GM11168 (cell line): ENCODE data around the gene PPFIA4.
"Not testable (repeated sequence)": the region's sequence is repeated elsewhere in the genome, so short reads cannot be mapped to it uniquely, and the experiment has no call there.

Experiments used
- in situ Hi-C: fragments of 300-500 bp; cut with MboI; formaldehyde crosslinking; loops from one replicate; pipeline ENCODE4 v1.12.0; 2022; ENCODE audit warnings: low sequenced_read_pairs; ENCODE audit not compliant: unreplicated experiment

The PPFIA4 gene

DNA sequence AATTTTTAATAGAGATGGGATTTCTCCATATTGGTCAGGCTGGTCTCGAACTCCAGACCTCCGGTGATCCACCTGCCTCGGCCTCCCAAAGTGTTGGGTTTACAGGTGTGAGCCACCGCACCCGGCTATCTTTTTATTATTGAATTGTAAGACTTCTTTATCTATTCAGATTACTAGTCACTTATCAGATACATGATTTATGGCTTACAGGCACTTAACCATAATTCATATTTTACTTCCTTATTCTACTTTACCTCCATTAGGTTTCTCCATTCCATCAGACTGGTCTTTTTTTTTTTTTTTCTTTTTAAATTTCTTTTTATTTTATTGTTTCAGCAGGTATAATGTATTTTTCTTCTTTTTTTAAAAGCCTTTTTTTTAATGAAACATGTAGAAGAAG, 14.7 kb upstream of the PPFIA4 start:
- in situ Hi-C loops, result no loop called here

DNA sequence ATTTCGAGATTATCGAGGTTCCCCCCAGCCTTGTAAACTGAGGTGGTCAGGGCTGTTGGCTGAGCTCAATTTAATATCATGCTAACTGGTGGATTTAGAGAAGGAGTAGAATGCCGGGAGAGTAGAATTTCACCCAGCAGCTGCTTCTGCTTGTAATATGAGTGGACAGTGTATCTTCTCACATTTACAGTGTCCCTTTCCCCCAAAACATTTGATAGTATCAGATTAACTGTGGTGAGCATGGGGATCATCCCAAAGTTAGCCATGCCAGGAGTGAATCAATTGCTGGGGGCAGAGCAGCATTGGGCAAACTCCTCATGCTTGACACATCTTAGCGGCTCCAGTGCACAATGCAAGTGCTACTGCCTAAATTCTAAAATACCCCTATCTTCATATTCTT, 9.2 kb upstream of the PPFIA4 start:
- in situ Hi-C loops, result no loop called here

- in situ Hi-C loops, result no loop called here
These were observed 8.6 kb upstream of the PPFIA4 start for GRCh38 chr1:203017692-203018091.

- in situ Hi-C loops, result not testable (repeated sequence)
These were observed 3.4 kb upstream of the PPFIA4 start for GRCh38 chr1:203022855-203023254.

DNA sequence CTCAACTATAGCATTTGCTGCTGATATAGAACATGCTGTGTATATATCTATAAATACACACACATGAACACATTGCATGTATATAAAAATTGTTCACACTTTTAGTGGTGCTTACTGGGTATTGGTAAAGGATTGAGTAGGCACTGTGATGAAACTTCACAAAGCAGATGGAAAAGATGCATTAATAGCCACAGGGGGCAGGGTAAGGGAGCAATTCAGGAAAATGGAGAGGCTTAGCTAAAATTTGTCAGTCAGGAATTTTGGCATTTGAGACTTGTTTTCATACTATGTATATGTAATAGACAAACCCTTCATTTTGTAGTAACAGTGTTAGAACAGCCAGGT, 633 bp upstream of the PPFIA4 start:
- in situ Hi-C loops, result no loop called here

GRCh38 chr1:203026666-203027663, 674 bp downstream of the PPFIA4 start:
- in situ Hi-C loops, result no loop called here

DNA sequence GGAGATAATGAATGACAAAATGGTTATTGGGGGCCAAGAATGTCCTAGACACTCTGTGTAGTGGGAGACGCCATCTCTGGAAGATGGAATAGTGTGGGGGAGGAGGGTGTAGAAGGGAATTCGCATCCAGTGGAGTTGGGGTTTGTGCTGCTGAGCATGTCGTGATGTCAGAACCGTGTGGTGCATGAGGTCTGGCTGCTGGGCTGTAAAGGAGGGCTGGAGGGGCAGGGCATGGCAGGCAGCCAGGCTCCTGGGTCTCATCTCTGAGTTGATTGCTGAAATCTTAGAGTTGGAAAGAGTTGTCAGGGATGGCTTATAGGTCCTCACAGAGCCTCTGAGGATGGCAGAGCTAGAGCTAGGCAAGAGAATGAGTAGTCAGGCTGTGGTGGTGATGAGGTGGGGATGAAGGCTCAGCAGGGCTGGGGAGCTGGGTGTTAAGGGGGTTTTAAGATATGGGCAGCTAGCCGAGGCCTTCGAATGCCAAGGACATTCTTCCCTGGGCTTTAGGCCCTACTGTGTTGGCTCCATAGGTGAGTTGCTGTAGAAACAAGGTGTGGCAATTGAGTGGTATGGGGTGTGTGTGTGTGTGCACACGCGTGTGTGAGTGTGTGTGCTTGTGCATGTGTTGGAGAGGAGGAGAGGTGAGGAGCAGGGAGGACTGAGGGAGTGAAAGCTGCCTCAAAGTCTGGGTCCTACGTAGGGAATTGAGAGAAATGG, 1.9 kb downstream of the PPFIA4 start:
- in situ Hi-C loops, result no loop called here

- in situ Hi-C loops, result no loop called here
These were observed 2.7 kb downstream of the PPFIA4 start for GRCh38 chr1:203028784-203029553.

GRCh38 chr1:203031467-203031866, 5.2 kb downstream of the PPFIA4 start:
- in situ Hi-C loops, result loop anchor here (5.0 kb wide), 1 partner anchor 186 kb away; no protein-coding TSS in a partner anchor

GRCh38 chr1:203033287-203033686, 7.0 kb downstream of the PPFIA4 start:
- in situ Hi-C loops, result loop anchor here (5.0 kb wide), 1 partner anchor 184 kb away; no protein-coding TSS in a partner anchor

DNA sequence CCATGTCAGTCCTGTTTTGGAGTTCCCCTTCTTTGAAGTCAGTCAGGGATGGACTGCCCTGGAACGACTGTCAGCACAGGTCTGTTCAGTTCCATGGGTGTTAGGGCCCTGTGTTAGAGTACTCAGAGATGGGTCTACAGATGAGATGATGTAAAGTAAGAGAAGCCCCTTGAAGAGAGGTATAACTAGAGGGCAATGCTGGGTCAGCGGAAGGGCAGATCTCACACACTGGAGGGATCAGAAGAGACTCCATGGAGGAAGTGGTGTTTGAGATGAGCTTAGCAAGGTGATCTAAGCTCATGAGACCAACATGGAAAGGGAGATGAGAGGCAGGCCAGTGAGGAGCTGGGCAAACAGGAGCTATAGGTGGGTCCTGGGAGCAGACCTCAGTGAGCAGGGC, 7.6 kb downstream of the PPFIA4 start:
- in situ Hi-C loops, result loop anchor here (5.0 kb wide), 1 partner anchor 183 kb away; no protein-coding TSS in a partner anchor

GRCh38 chr1:203034422-203035110, 8.3 kb downstream of the PPFIA4 start:
- in situ Hi-C loops, result loop anchor here (5.0 kb wide), 1 partner anchor 183 kb away; no protein-coding TSS in a partner anchor

- in situ Hi-C loops, result no loop called here
These were observed 9.1 kb downstream of the PPFIA4 start for GRCh38 chr1:203035111-203036000.

DNA sequence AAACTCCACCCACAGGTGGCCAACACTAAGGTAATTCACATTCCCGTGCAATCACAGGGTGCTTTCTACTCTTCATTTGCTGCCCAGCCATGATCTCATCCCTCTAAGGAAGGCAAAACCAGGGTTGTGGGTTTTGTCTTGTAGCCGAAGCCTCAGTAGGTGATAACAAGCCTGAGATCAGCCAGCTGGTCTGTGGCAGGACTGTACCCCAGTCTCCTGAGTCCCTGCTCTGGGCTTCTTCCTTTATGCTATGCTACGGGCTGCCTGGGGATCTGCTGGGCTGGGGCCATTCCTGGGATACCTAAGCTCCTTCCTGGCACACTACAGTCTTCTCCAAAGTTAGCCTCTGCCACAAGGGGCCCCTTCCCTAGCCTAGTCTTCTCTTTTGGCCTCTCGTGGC, 9.8 kb downstream of the PPFIA4 start:
- in situ Hi-C loops, result no loop called here

GRCh38 chr1:203036537-203036936, 10.2 kb downstream of the PPFIA4 start:
- in situ Hi-C loops, result no loop called here

DNA sequence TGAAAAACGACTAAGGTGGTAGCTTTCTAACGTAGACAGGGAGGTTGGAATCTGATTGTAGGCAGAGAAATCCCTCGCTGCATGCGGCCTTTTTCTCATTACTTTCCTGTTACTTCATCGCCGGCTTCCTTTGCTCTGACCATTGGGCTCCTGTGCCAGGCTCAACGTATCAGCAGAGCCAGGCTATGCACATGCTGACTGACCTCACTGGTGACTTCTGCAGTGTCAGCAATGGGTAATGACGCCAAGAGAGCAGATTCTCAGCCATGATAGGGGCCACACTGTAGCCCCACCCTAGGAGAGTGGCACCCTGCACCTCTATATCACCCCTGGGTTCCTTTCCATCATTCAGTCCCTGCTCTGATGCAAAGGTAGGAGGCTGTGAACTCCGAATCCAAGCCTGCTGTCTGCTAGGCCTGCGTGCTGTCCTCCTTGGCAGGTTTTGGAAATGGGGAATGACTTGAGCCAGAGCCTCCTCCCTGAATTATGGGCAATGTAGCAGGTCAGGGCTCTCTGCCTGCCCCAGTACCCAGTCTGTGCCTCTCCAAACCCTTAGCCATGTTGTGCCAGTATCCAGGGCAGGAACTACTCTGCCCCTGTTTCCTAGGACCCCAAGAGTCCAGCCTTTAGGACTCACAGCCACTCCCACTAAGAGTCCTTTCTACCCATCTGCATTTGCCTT, 11.4 kb downstream of the PPFIA4 start:
- in situ Hi-C loops, result no loop called here

DNA sequence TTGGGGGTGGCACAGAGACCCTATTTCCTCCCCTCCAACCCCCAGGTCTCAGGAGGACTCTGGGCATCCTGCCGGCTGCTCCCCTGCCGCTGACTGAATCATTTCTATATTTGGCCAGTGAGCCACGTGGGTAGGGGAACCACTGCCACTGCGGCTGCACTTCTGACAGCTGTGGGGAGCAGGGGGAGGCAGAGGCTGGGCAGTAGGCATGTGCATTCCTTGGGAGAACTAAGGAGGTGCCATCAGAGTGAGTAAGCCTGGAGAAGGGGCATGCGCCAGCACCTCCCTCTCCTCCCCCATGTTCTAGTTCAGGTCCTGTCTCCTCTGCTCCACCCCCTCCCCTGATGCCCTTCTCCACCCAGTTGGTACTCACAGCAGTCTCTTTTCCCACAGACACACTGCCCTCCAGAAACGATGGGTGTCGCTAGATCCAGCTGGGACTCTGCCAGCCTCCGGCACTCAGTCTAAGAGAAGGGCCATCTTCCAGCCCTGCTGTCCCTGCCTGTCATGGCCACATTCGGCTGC, 12.0 kb downstream of the PPFIA4 start:
- in situ Hi-C loops, result no loop called here
